ENCODE results near the gene PHF11.

DNA sequence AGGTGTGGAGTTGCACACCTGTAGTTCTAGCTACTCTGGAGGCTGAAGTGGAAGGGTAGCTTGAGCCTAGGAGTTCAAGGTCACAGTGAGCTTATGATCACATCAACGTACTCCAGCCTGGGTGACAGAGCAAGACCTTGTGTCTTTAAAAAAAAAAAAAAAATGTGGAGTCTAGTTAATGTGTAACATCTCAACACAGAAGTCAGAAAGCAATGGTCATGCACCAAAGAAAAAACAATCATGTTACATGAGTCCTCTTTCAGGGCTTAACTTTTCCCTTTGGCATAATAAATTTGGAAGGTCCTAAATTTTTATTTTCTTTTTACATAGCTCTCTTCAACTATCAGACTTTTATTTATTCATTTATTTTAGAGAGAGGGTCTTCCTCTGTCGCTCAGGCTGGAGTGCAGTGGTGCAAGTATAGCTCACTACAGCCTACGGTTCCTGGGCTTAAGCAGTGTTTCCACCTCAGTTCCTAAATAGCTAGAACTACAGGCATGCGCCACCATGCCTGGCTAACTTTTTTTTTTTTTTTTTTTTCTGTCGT lies 29.4 kb upstream of the PHF11 start:
- TF ChIP-seq, protein P1, sequence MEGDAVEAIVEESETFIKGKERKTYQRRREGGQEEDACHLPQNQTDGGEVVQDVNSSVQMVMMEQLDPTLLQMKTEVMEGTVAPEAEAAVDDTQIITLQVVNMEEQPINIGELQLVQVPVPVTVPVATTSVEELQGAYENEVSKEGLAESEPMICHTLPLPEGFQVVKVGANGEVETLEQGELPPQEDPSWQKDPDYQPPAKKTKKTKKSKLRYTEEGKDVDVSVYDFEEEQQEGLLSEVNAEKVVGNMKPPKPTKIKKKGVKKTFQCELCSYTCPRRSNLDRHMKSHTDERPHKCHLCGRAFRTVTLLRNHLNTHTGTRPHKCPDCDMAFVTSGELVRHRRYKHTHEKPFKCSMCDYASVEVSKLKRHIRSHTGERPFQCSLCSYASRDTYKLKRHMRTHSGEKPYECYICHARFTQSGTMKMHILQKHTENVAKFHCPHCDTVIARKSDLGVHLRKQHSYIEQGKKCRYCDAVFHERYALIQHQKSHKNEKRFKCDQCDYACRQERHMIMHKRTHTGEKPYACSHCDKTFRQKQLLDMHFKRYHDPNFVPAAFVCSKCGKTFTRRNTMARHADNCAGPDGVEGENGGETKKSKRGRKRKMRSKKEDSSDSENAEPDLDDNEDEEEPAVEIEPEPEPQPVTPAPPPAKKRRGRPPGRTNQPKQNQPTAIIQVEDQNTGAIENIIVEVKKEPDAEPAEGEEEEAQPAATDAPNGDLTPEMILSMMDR (conservative IDR thresholded peaks at IDR 0.05) = no peak
- TF ChIP-seq ZFX (IDR thresholded peaks at IDR 0.05) = no peak
